Stomach (tissue), 9 donors: ENCODE results near the gene PTPRM. TPM values are rescaled to one million over a fixed set of nuclear protein-coding genes. Genes with fewer than 3 reads are reported as not detected.

ENCODE experiments used
- DNase-seq, 2 donors: peaks; one replicate each; pipeline versions ENCODE4 v3.0.0 to v3.0.0-alpha.2; 2013 to 2019
- H3K27ac ChIP-seq, 5 donors: fragments of 200-600 bp in 4 of 5; sonication (generic) in 4 of 5; one replicate each; pipeline ENCODE4 v1.5.1; 2013 to 2019; ENCODE audit warnings: mild to moderate bottlenecking in 1 of 5, moderate library complexity in 1 of 5
- H3K27me3 ChIP-seq, 3 donors: fragments of 200-600 bp; sonication (generic); one replicate each; pipeline ENCODE4 v1.5.1; 2017 to 2019; ENCODE audit warnings: mixed run types in 1 of 3
- H3K36me3 ChIP-seq, 4 donors: fragments of 200-600 bp; sonication (generic); 1 replicate in 3 of 4; 2 replicates in 1 of 4; pipeline ENCODE4 v1.5.1; 2016 to 2019
- H3K4me1 ChIP-seq, 4 donors: fragments of 200-600 bp; sonication (generic); one replicate each; pipeline ENCODE4 v1.5.1; 2016 to 2019
- H3K4me3 ChIP-seq, 4 donors: fragments of 200-600 bp; sonication (generic) in 3 of 4; one replicate each; pipeline ENCODE4 v1.5.1; 2016 to 2019; ENCODE audit warnings: mild to moderate bottlenecking in 1 of 4
- H3K9me3 ChIP-seq, 4 donors: fragments of 200-600 bp; sonication (generic); one replicate each; pipeline ENCODE4 v1.5.1; 2016 to 2019
- CTCF ChIP-seq, 7 experiments: fragments of 450-650 bp in 4 of 7; fragments of 200-600 bp in 3 of 7; sonication (generic) in 3 of 7; IDR thresholded peaks; one replicate each; pipeline ENCODE4 v1.5.1; 2016 to 2019; ENCODE audit warnings: antibody characterized with exemption in 7 of 7, control low read depth in 2 of 7, mild to moderate bottlenecking in 1 of 7
- EP300 ChIP-seq: sonication (generic); formaldehyde crosslinking; IDR thresholded peaks from one replicate; pipeline ENCODE4 v1.6.1; 2017; ENCODE audit warnings: antibody characterized with exemption
- POLR2A ChIP-seq, 4 donors: fragments of 450-650 bp; IDR thresholded peaks; one replicate each; pipeline ENCODE4 v1.6.1; 2016; ENCODE audit warnings: antibody characterized with exemption in 4 of 4, control low read depth in 2 of 4, mild to moderate bottlenecking in 1 of 4, moderate library complexity in 1 of 4
- POLR2AphosphoS5 ChIP-seq, 3 donors: sonication (generic); formaldehyde crosslinking; IDR thresholded peaks; one replicate each; pipeline ENCODE4 v1.6.1; 2016; ENCODE audit warnings: antibody characterized with exemption in 3 of 3
- WGBS, 5 donors: extraction: QIAGEN DNeasy Blood & Tissue Kit in 3 of 5; methylation state at CpG; one replicate each; pipeline versions ENCODE4 v1.1.5 to v1.1.7; 2013 to 2018; 5-methylcytosine and 5-hydroxymethylcytosine counted together
- intact Hi-C: fragments of 100-400 bp; cut with DNase I; formaldehyde crosslinking; loops from one replicate; pipeline ENCODE4 v1.15.1; 2023; ENCODE audit warnings: low total_unique reads
- polyA plus RNA-seq, 3 donors: library from polyadenylated mRNA; stranded (reverse); fragments of 200-250 nt; gene quantifications; one replicate each; pipeline ENCODE4 v1.2.3, GENCODE V29; 2013
- total RNA-seq, 5 donors: library from RNA; depleted of rRNA; stranded (reverse); fragments of >200 nt; gene quantifications; one replicate each; pipeline versions ENCODE4 v1.1.0 to v1.2.3, GENCODE V29; 2014 to 2016
- donor health status: healthy with polysubstance abuse.
- donor health status: Bipolar disorder and iron deficiency.
- donor health status: healthy.

PTPRM gene
- total and polyA plus RNA-seq, 8 donors, result 7.5 to 246 (median 58.2) TPM

- H3K27ac ChIP-seq, result no peak overlapping the region
- intact Hi-C loops, result no loop called here
- whole genome bisulfite sequencing, 5 donors, result 67 to 76% (median 70%) methylated on average over 1 of the region's 1 CpG
These were observed 675.1 kb downstream of the PTPRM start for GRCh38 chr18:8242151-8242696.

GRCh38 chr18:8247700-8248099, 680.6 kb downstream of the PTPRM start:
- intact Hi-C loops, result no loop called here
- Histone ChIP-seq H3K36me3 (peaks cover 0 to 17% (median 3%) of the 10 kb centered on the region in 4 donors), H3K27me3 (no peaks in the 10 kb centered on the region), H3K9me3 (no peaks in the 10 kb centered on the region), H3K4me1 (no peaks in the 10 kb centered on the region), H3K27ac (no peak overlapping the region), H3K4me3 (no peak overlapping the region)
- DNase-seq, result no peak
- 73 to 79% (median 78%) methylated on average over 6 of the region's 6 CpGs for WGBS, 5 donors
- TF ChIP-seq POLR2A (IDR thresholded peaks at IDR 0.05) (no peak), POLR2AphosphoS5 (IDR thresholded peaks at IDR 0.05) (no peak)

More at GRCh38 chr18:8242151-8242696, 675.1 kb downstream of the PTPRM start:
- H3K4me3 ChIP-seq, result no peak overlapping the region
- H3K9me3 ChIP-seq, result no peaks in the 10 kb centered on the region
- DNase-seq, result no peak
- H3K27me3 ChIP-seq, result no peaks in the 10 kb centered on the region
- no peaks in the 10 kb centered on the region for H3K4me1 ChIP-seq
- peaks cover 0 to 17% (median 3%) of the 10 kb centered on the region in 4 donors for H3K36me3 ChIP-seq
- TF ChIP-seq POLR2A (IDR thresholded peaks at IDR 0.05) (no peak), CTCF (IDR thresholded peaks at IDR 0.05) (no peak), EP300 (no peak), POLR2AphosphoS5 (IDR thresholded peaks at IDR 0.05) (no peak)

GRCh38 chr18:8248576-8248975, 681.5 kb downstream of the PTPRM start:
- 86 to 88% (median 88%) methylated on average over 4 of the region's 4 CpGs for WGBS, 5 donors

GRCh38 chr18:8249811-8250210, 682.7 kb downstream of the PTPRM start:
- intact Hi-C loops, result no loop called here

More at GRCh38 chr18:8248576-8248975, 681.5 kb downstream of the PTPRM start:
- intact Hi-C loops, result no loop called here
- Histone ChIP-seq H3K4me1 (no peaks in the 10 kb centered on the region), H3K36me3 (peaks cover 0 to 23% (median 9%) of the 10 kb centered on the region in 4 donors), H3K27ac (no peak overlapping the region), H3K4me3 (no peak overlapping the region), H3K27me3 (no peaks in the 10 kb centered on the region), H3K9me3 (no peaks in the 10 kb centered on the region)
- DNase-seq, result no peak
- TF ChIP-seq POLR2AphosphoS5 (IDR thresholded peaks at IDR 0.05) (no peak), POLR2A (IDR thresholded peaks at IDR 0.05) (no peak), EP300 (no peak), CTCF (IDR thresholded peaks at IDR 0.05) (no peak)

More at GRCh38 chr18:8249811-8250210, 682.7 kb downstream of the PTPRM start:
- 85 to 90% (median 89%) methylated on average over 2 of the region's 2 CpGs for WGBS, 5 donors
- Histone ChIP-seq H3K4me1 (no peaks in the 10 kb centered on the region), H3K27me3 (no peaks in the 10 kb centered on the region), H3K4me3 (no peak overlapping the region), H3K9me3 (no peaks in the 10 kb centered on the region), H3K36me3 (peaks cover 0 to 13% (median 8%) of the 10 kb centered on the region in 4 donors), H3K27ac (no peak overlapping the region)
- no peak for DNase-seq
- no peak for TF ChIP-seq POLR2AphosphoS5 (IDR thresholded peaks at IDR 0.05)
- TF ChIP-seq EP300, result no peak
- no peak for TF ChIP-seq POLR2A (IDR thresholded peaks at IDR 0.05)
- TF ChIP-seq CTCF (IDR thresholded peaks at IDR 0.05), result no peak
